ENCODE data around the gene GLS2.

GRCh38 chr12:56437430-56438176, 50.4 kb downstream of the GLS2 start:
- TF ChIP-seq CTCF (IDR thresholded peaks at IDR 0.05) (no peak), EZH2 (IDR thresholded peaks at IDR 0.05) (no peak)

All from neural progenitor cell (in vitro differentiated cells).